SK-N-SH (cell line): ENCODE results near the gene ZSWIM8. TPM values are rescaled to one million over a fixed set of nuclear protein-coding genes. Genes with fewer than 3 reads are reported as not detected.
A peak's percentile ranks its signal among the peaks of the same experiment; 100 is the strongest.

Experiments used
- CTCF ChIA-PET: fragments of 300-600, 350-600 bp; formaldehyde crosslinking; extraction: SDS; loops from one replicate; lab custom pipeline; 2021; lab: Yijun Ruan, JAX
- POLR2A ChIA-PET: fragments of 350-600 bp; sonication (Branson Sonifier 250); formaldehyde crosslinking; extraction: SDS; loops from one replicate; lab custom pipeline; 2020; ENCODE audit warnings: antibody characterized with exemption, inconsistent platforms; lab: Yijun Ruan, JAX
- DNase-seq: peaks from one replicate; pipeline ENCODE4 v3.0.0; 2012
- H2AFZ ChIP-seq: fragments of 200-600 bp; sonication (generic); 2 replicates; pipeline ENCODE4 v1.8.1; 2016; ENCODE audit warnings: antibody characterized with exemption, mild to moderate bottlenecking, low read depth
- H3F3A ChIP-seq: fragments of 200-600 bp; sonication (generic); replicated peaks from 2 replicates; pipeline ENCODE3; 2016; ENCODE audit warnings: antibody characterized with exemption, mild to moderate bottlenecking; ENCODE audit not compliant: insufficient read depth
- H3K27ac ChIP-seq, 2 experiments: fragments of 200-500 bp in 1 of 2; fragments of 200-600 bp in 1 of 2; sonication (Bioruptor generic) in 1 of 2; sonication (generic), shearing (Covaris generic) in 1 of 2; 2 replicates each; pipeline versions ENCODE4 v1.5.1 to v1.6.1; 2014 to 2016; ENCODE audit warnings: low read depth in 2 of 2, inconsistent platforms in 1 of 2, low read length in 1 of 2, mild to moderate bottlenecking in 1 of 2, mixed read lengths in 1 of 2
- H3K27me3 ChIP-seq: fragments of 200-600 bp; sonication (generic), shearing (Covaris generic); 2 replicates; pipeline ENCODE4 v1.6.1; 2016; ENCODE audit warnings: mixed run types; ENCODE audit not compliant: insufficient read depth
- H3K36me3 ChIP-seq, 2 experiments: fragments of 200-500 bp in 1 of 2; fragments of 200-600 bp in 1 of 2; sonication (Bioruptor generic) in 1 of 2; sonication (generic) in 1 of 2; replicated peaks in 1 of 2; 2 replicates each; pipeline versions ENCODE3 to v1.5.1; 2014 to 2016; ENCODE audit warnings: low read length in 1 of 2, mild to moderate bottlenecking in 1 of 2; ENCODE audit not compliant: insufficient read depth in 2 of 2, control insufficient read depth in 1 of 2
- H3K4me1 ChIP-seq, 2 experiments: fragments of 200-500 bp in 1 of 2; fragments of 200-600 bp in 1 of 2; sonication (Bioruptor generic) in 1 of 2; sonication (generic), shearing (Covaris generic) in 1 of 2; 2 replicates each; pipeline versions ENCODE4 v1.5.1 to v1.6.1; 2014 to 2016; ENCODE audit warnings: low read depth in 1 of 2, low read length in 1 of 2, mixed run types in 1 of 2; ENCODE audit not compliant: insufficient read depth in 2 of 2, control insufficient read depth in 1 of 2
- H3K4me2 ChIP-seq: fragments of 200-600 bp; sonication (generic), shearing (Covaris generic); 2 replicates; pipeline ENCODE4 v1.6.1; 2017; ENCODE audit warnings: mixed run types
- H3K4me3 ChIP-seq, 2 experiments: fragments of 200-500 bp in 1 of 2; fragments of 200-600 bp in 1 of 2; sonication (Bioruptor generic) in 1 of 2; sonication (generic), shearing (Covaris generic) in 1 of 2; 2 replicates each; pipeline versions ENCODE4 v1.5.1 to v1.8.1; 2014 to 2016; ENCODE audit warnings: low read depth in 2 of 2, inconsistent platforms in 1 of 2, low read length in 1 of 2, mild to moderate bottlenecking in 1 of 2, mixed read lengths in 1 of 2, moderate library complexity in 1 of 2
- H3K79me2 ChIP-seq: fragments of 200-600 bp; sonication (generic); 2 replicates; pipeline ENCODE4 v1.8.1; 2017; ENCODE audit warnings: mild to moderate bottlenecking; ENCODE audit not compliant: insufficient read depth
- H3K9ac ChIP-seq: fragments of 200-600 bp; sonication (generic); 2 replicates; pipeline ENCODE4 v1.6.1; 2017; ENCODE audit warnings: mixed run types
- H3K9me2 ChIP-seq: fragments of 200-600 bp; sonication (generic); 2 replicates; pipeline ENCODE4 v1.6.1; 2017; ENCODE audit warnings: mixed run types
- H3K9me3 ChIP-seq: fragments of 200-600 bp; sonication (generic); 2 replicates; pipeline ENCODE4 v1.6.1; 2017; ENCODE audit warnings: mixed run types, mild to moderate bottlenecking, moderate library complexity
- H4K20me1 ChIP-seq: fragments of 200-600 bp; sonication (generic); 2 replicates; pipeline ENCODE4 v1.6.1; 2017; ENCODE audit warnings: mild to moderate bottlenecking, mixed run types; ENCODE audit not compliant: insufficient read depth
- CHD2 ChIP-seq: fragments of 150-350 bp; IDR thresholded peaks from 2 replicates; pipeline ENCODE4 v1.6.1; 2018; ENCODE audit warnings: low read length; ENCODE audit not compliant: partially characterized antibody
- CTCF ChIP-seq: fragments of 200-600 bp; sonication (generic); IDR thresholded peaks from 2 replicates; pipeline ENCODE4 v1.6.1; 2017; ENCODE audit warnings: antibody characterized with exemption, mild to moderate bottlenecking, moderate library complexity
- ELF1 ChIP-seq: IDR thresholded peaks from 2 replicates; pipeline ENCODE4 v1.4.0; 2012
- FOSL2 ChIP-seq: IDR thresholded peaks from 2 replicates; pipeline ENCODE4 v1.4.0; 2012; ENCODE audit warnings: low read depth, mild to moderate bottlenecking, moderate library complexity, borderline replicate concordance
- FOXM1 ChIP-seq: IDR thresholded peaks from 2 replicates; pipeline ENCODE4 v1.4.0; 2012; ENCODE audit warnings: low read depth, mild to moderate bottlenecking
- MAX ChIP-seq: IDR thresholded peaks from 2 replicates; pipeline ENCODE4 v1.4.0; 2012; ENCODE audit warnings: low read depth
- MEF2A ChIP-seq: IDR thresholded peaks from 2 replicates; pipeline ENCODE4 v1.4.0; 2012; ENCODE audit warnings: low read depth, borderline replicate concordance
- NFIC ChIP-seq: IDR thresholded peaks from 2 replicates; pipeline ENCODE4 v1.4.0; 2012; ENCODE audit warnings: borderline replicate concordance
- PBX3 ChIP-seq: IDR thresholded peaks from 2 replicates; pipeline ENCODE4; 2012
- RXRA ChIP-seq: IDR thresholded peaks from 2 replicates; pipeline ENCODE4 v1.4.0; 2012; ENCODE audit warnings: low read depth, mild to moderate bottlenecking, borderline replicate concordance
- SMC3 ChIP-seq: IDR thresholded peaks from 2 replicates; pipeline ENCODE4 v1.6.1; 2012; ENCODE audit warnings: low read depth, low read length, improper control_type of control experiment
- YY1 ChIP-seq: IDR thresholded peaks from 2 replicates; pipeline ENCODE4 v1.4.0; 2012; ENCODE audit warnings: low read depth, mild to moderate bottlenecking
- WGBS: methylation state at CpG from one replicate; pipeline ENCODE4 v1.1.6; 2017; ENCODE audit warnings: low lambda C conversion rate; 5-methylcytosine and 5-hydroxymethylcytosine counted together
- polyA plus RNA-seq, 3 experiments: library from polyadenylated mRNA; depleted of rRNA; stranded (reverse); fragments of >200 nt; gene quantifications; 2 replicates each; pipeline ENCODE4 v1.2.3, GENCODE V29; 2012
- TF ChIP-seq, protein P1 (sequence below): fragments of 150-350 bp; IDR thresholded peaks from 2 replicates; pipeline ENCODE4 v1.6.1; 2016; ENCODE audit warnings: mild to moderate bottlenecking, low read depth, low read length
- TF ChIP-seq, protein P2 (sequence below): IDR thresholded peaks from 2 replicates; pipeline ENCODE4 v1.4.0; 2012; ENCODE audit warnings: low read depth, borderline replicate concordance
- TF ChIP-seq, protein P3 (sequence below): IDR thresholded peaks from 2 replicates; pipeline ENCODE4 v1.6.1; 2012; ENCODE audit warnings: mild to moderate bottlenecking, low read depth, low read length, moderate library complexity

Gene ZSWIM8
- polyA plus RNA-seq, 1 of the 3 experiments (the other 2 are of a cell fraction): 97.3 TPM

DNA sequence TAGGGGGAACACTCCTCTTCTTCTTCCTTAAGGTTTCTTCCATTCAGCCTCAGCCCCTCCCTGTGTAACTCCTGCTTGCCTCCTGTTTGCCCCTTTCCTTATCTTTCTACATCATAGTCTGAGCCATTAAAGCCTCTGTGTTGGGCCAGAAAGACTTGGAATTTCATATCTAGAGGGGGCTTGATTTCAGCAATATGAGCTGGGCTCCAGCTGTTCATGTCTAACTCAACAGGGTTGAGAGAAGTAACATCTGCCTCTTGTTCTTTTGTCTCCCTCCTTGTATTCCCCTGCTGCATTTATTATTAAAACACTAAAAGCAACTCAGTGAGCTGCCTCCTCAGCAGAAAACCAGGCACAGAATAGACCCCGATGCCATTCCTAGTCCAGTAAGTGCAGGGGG is 23.6 kb upstream of the ZSWIM8 start:
- no peak for TF ChIP-seq PBX3
- no peak for TF ChIP-seq CTCF
- no peak for TF ChIP-seq MEF2A
- no peak for TF ChIP-seq NFIC
- no peak for TF ChIP-seq FOSL2
- TF ChIP-seq RXRA: no peak
- no peak for TF ChIP-seq FOXM1
- TF ChIP-seq, all 33 proteins: peak for 0
- WGBS: 100% methylated on average over 1 of the region's 1 CpG
- no peak for DNase-seq
- Histone ChIP-seq H3K4me3 (no peak overlapping the region), H3K36me3 (peaks cover 71 to 77% of the 10 kb centered on the region in 2 experiments), H3F3A (peaks cover 4% of the 10 kb centered on the region), H3K9me2 (no peaks in the 10 kb centered on the region), H3K4me1 (0 out of 4 replicates have a peak, but pooled peaks cover 0 to 13% of the 10 kb centered on the region in 2 experiments), H3K27ac (no peak overlapping the region), H3K79me2 (peaks cover 47% of the 10 kb centered on the region), H2AFZ (no peak overlapping the region), H4K20me1 (peaks cover 17% of the 10 kb centered on the region), H3K27me3 (no peaks in the 10 kb centered on the region), H3K9me3 (no peaks in the 10 kb centered on the region), H3K9ac (no peak overlapping the region), H3K4me2 (no peak overlapping the region)
- CTCF ChIA-PET: interaction anchor here (2.6 kb wide), 1 partner anchor 10 kb away, joined by 9 read pairs; a partner anchor contains a TSS
- POLR2A ChIA-PET: interaction anchor here (2.7 kb wide), 1 partner anchor 10 kb away, joined by 9 read pairs; a partner anchor contains a TSS

- DNase-seq: no peak
- 23% methylated on average over 2 of the region's 2 CpGs for WGBS
- Histone ChIP-seq H3K27me3 (no peaks in the 10 kb centered on the region), H2AFZ (no peak overlapping the region), H3K4me3 (no peak overlapping the region), H3K36me3 (peaks cover 80 to 86% of the 10 kb centered on the region in 2 experiments), H3K9ac (no peak overlapping the region), H3K9me2 (no peaks in the 10 kb centered on the region), H3F3A (peaks cover 4% of the 10 kb centered on the region), H3K4me1 (0 out of 4 replicates have a peak, but pooled peaks cover 0 to 13% of the 10 kb centered on the region in 2 experiments), H3K9me3 (no peaks in the 10 kb centered on the region), H4K20me1 (peaks cover 17% of the 10 kb centered on the region), H3K4me2 (no peak overlapping the region), H3K79me2 (peaks cover 38% of the 10 kb centered on the region), H3K27ac (0 out of 4 replicates have a peak overlapping the region, but pooled peaks of 1 of the 2 experiments have one; percentile 11)
- CTCF ChIA-PET: interaction anchor here (1.2 to 2.6 kb wide), 2 partner anchors 9 to 24 kb away, joined by 3 to 9 read pairs; a partner anchor contains a TSS
- POLR2A ChIA-PET: interaction anchor here (2.7 kb wide), 1 partner anchor 9 kb away, joined by 9 read pairs; a partner anchor contains a TSS
- TF ChIP-seq, protein P1, sequence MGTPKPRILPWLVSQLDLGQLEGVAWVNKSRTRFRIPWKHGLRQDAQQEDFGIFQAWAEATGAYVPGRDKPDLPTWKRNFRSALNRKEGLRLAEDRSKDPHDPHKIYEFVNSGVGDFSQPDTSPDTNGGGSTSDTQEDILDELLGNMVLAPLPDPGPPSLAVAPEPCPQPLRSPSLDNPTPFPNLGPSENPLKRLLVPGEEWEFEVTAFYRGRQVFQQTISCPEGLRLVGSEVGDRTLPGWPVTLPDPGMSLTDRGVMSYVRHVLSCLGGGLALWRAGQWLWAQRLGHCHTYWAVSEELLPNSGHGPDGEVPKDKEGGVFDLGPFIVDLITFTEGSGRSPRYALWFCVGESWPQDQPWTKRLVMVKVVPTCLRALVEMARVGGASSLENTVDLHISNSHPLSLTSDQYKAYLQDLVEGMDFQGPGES: no peak
- TF ChIP-seq SMC3: no peak
- TF ChIP-seq FOSL2: peak; percentile 51; the same call in 1 of the 2 replicates
- TF ChIP-seq, protein P2, sequence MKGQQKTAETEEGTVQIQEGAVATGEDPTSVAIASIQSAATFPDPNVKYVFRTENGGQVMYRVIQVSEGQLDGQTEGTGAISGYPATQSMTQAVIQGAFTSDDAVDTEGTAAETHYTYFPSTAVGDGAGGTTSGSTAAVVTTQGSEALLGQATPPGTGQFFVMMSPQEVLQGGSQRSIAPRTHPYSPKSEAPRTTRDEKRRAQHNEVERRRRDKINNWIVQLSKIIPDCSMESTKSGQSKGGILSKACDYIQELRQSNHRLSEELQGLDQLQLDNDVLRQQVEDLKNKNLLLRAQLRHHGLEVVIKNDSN: no peak
- TF ChIP-seq MAX: no peak
- no peak for TF ChIP-seq CTCF
- TF ChIP-seq, protein P3, sequence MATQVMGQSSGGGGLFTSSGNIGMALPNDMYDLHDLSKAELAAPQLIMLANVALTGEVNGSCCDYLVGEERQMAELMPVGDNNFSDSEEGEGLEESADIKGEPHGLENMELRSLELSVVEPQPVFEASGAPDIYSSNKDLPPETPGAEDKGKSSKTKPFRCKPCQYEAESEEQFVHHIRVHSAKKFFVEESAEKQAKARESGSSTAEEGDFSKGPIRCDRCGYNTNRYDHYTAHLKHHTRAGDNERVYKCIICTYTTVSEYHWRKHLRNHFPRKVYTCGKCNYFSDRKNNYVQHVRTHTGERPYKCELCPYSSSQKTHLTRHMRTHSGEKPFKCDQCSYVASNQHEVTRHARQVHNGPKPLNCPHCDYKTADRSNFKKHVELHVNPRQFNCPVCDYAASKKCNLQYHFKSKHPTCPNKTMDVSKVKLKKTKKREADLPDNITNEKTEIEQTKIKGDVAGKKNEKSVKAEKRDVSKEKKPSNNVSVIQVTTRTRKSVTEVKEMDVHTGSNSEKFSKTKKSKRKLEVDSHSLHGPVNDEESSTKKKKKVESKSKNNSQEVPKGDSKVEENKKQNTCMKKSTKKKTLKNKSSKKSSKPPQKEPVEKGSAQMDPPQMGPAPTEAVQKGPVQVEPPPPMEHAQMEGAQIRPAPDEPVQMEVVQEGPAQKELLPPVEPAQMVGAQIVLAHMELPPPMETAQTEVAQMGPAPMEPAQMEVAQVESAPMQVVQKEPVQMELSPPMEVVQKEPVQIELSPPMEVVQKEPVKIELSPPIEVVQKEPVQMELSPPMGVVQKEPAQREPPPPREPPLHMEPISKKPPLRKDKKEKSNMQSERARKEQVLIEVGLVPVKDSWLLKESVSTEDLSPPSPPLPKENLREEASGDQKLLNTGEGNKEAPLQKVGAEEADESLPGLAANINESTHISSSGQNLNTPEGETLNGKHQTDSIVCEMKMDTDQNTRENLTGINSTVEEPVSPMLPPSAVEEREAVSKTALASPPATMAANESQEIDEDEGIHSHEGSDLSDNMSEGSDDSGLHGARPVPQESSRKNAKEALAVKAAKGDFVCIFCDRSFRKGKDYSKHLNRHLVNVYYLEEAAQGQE: no peak
- no peak for TF ChIP-seq CHD2
- TF ChIP-seq YY1: no peak
- TF ChIP-seq ELF1: no peak
Measured at GRCh38 chr10:73762915-73763314, 22.5 kb upstream of the ZSWIM8 start.
